Right atrium auricular region (tissue), 2 donors: Measurements from ENCODE around the gene MAP2K2. TPM values are rescaled to one million over a fixed set of nuclear protein-coding genes. Genes with fewer than 3 reads are reported as not detected.

Experiments
- DNase-seq: peaks from one replicate; pipeline ENCODE4 v3.0.0-alpha.2; 2019; ENCODE audit warnings: low spot score
- H3K27ac ChIP-seq, 2 donors: fragments of 200-600 bp; sonication (generic); 1 replicate in 1 of 2; 2 replicates in 1 of 2; pipeline ENCODE4 v1.5.1; 2016 to 2019
- H3K27me3 ChIP-seq, 2 donors: fragments of 200-600 bp; sonication (generic); one replicate each; pipeline versions ENCODE4 v1.5.1 to v1.6.0; 2017 to 2019
- H3K36me3 ChIP-seq: fragments of 200-600 bp; sonication (generic); one replicate; pipeline ENCODE4 v1.5.1; 2016
- H3K4me1 ChIP-seq, 2 donors: fragments of 200-600 bp; sonication (generic); one replicate each; pipeline versions ENCODE4 v1.5.1 to v1.6.0; 2017 to 2019
- H3K4me3 ChIP-seq, 2 donors: fragments of 200-600 bp; sonication (generic); 1 replicate in 1 of 2; 2 replicates in 1 of 2; pipeline ENCODE4 v1.5.1; 2017 to 2019; ENCODE audit warnings: mild to moderate bottlenecking in 1 of 2, moderate library complexity in 1 of 2
- H3K9me3 ChIP-seq, 2 donors: fragments of 200-600 bp; sonication (generic); one replicate each; pipeline ENCODE4 v1.5.1; 2019
- total RNA-seq, 2 donors: library from RNA; depleted of rRNA; stranded (reverse); fragments of >200 nt; gene quantifications; one replicate each; pipeline ENCODE4 v1.1.0, GENCODE V29; 2016
- TF ChIP-seq, protein P1 (sequence below), 2 donors: fragments of 200-600 bp; sonication (generic); IDR thresholded peaks; one replicate each; pipeline ENCODE4 v1.5.1; 2019; ENCODE audit warnings: antibody characterized with exemption in 2 of 2

MAP2K2 gene
- total RNA-seq, 2 donors from 2014 or later, result 82.2 to 97.4 TPM

DNA sequence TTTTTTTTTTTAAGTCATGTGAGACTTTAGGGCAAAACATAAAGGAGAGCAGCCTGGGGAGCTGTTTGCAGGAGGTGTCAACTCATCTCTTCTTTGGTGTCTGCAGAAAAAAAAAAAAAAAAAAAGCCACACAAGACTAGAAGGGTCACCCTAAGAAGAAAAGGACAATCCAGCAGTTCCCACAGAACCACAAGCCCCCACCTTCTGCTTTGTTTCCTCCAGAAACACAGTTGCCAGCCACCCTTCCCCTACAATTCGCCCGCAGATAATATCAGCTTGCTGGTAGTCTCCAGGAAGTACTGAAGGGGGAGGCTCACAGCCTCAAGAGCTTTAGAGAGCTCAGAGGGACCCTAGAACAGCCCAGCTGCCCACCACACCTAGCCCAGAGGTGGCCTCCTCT, 34.9 kb downstream of the MAP2K2 start:
- TF ChIP-seq, protein P1, sequence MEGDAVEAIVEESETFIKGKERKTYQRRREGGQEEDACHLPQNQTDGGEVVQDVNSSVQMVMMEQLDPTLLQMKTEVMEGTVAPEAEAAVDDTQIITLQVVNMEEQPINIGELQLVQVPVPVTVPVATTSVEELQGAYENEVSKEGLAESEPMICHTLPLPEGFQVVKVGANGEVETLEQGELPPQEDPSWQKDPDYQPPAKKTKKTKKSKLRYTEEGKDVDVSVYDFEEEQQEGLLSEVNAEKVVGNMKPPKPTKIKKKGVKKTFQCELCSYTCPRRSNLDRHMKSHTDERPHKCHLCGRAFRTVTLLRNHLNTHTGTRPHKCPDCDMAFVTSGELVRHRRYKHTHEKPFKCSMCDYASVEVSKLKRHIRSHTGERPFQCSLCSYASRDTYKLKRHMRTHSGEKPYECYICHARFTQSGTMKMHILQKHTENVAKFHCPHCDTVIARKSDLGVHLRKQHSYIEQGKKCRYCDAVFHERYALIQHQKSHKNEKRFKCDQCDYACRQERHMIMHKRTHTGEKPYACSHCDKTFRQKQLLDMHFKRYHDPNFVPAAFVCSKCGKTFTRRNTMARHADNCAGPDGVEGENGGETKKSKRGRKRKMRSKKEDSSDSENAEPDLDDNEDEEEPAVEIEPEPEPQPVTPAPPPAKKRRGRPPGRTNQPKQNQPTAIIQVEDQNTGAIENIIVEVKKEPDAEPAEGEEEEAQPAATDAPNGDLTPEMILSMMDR (IDR thresholded peaks at IDR 0.05), result no peak
- H3K27me3 ChIP-seq, result no peaks in the 10 kb centered on the region
- DNase-seq, result no peak
- H3K4me3 ChIP-seq, result peak overlapping the region in 1 of 2 donors; percentile 13
- H3K36me3 ChIP-seq, result peaks cover 26% of the 10 kb centered on the region
- H3K9me3 ChIP-seq, result no peaks in the 10 kb centered on the region
- peaks cover 0 to 4% of the 10 kb centered on the region in 2 donors for H3K4me1 ChIP-seq
- no peak overlapping the region for H3K27ac ChIP-seq

DNA sequence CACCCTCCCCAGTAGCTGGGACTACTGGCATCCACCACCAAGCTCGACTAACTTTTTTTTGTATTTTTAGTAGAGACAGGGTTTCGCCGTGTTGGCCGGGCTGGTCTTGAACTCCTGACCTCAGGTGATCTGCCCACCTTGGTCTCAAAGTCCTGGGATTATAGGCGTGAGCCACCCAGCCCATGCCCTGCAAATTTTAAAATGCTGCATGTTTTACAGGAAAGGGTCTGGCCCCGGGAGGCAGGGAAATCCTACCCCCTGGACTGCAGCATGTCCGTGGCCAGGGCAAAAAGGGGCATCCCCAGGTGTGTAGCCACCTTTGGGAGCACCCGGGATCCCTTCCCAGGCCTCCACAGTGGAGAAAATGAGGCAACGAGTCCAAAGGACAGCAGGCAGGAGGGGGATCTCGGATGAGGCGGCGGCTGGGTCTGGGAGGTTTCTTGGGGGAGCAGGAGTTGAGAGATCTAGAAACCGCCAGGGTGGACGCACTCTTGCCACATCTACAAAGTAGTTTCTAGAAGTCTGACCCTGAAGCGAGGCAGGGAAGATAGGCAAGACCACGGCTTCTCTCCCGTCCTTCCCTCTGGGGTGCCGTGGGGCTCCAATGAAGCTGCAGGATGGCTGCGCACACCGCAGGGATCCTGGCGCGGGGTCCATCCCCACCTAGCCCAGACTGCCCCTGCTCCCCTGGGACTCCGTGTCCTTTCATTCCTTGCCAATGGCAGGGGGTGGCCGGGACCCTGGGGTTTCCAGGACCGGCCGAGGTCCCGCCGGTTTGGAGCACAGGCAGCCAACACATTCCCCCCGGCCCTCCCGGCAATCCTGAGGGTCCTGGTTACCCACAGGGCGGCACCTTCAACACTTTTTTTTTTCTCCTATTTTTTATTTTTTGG, 35.9 kb downstream of the MAP2K2 start:
- no peak overlapping the region for H3K4me3 ChIP-seq
- peaks cover 0 to 10% of the 10 kb centered on the region in 2 donors for H3K4me1 ChIP-seq

DNA sequence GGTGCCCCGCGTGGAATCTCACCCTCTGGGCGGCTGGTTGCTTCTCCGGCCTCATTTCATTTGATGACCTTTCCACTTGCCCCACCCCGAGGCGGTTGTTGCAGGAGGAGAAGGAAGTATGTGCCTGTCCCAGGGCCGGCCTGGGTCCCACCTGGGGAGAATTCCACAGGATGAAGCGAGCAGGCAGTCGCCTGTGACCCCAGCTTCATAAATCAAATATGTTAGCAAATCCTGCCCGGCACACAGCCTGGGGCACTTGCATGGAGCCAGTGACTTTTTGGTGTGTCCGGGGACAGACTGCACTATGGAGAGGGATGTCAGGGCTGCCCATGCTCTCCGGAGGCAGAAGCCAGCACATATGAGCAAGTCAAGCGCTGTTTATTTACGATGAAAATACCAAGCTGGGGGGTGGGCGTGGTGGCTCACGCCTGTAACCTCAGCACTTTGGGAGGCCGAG, 37.5 kb downstream of the MAP2K2 start:
- Histone ChIP-seq H3K36me3 (peaks cover 14% of the 10 kb centered on the region), H3K4me3 (no peak overlapping the region), H3K9me3 (no peaks in the 10 kb centered on the region), H3K4me1 (peaks cover 0 to 10% of the 10 kb centered on the region in 2 donors), H3K27ac (no peak overlapping the region), H3K27me3 (no peaks in the 10 kb centered on the region)
- TF ChIP-seq, protein P1 (IDR thresholded peaks at IDR 0.05), result no peak
- no peak for DNase-seq

More for the DNA sequence above, 35.9 kb downstream of the MAP2K2 start:
- no peaks in the 10 kb centered on the region for H3K9me3 ChIP-seq
- H3K27ac ChIP-seq, result no peak overlapping the region
- TF ChIP-seq, protein P1 (IDR thresholded peaks at IDR 0.05), result no peak
- H3K36me3 ChIP-seq, result peaks cover 21% of the 10 kb centered on the region
- DNase-seq, result no peak
- H3K27me3 ChIP-seq, result no peaks in the 10 kb centered on the region

DNA sequence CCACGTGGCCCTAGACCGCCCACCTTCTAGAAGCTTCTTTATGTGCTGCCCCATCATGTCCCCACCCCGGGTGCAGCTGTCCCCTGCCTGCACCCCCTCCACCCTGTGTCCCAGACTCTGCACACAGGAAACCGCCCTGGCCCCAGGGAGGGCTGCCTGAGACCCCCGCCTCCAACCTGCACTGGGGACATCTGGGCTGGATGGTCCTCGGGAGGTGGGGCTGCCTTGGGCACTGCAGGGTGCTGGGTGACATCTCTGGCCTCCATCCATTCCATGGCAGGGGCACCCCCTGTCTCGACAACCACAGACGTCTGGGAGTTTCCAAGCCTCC, 39.4 kb downstream of the MAP2K2 start:
- peak overlapping the region in 1 of 2 donors; percentile 28 for H3K4me3 ChIP-seq
- TF ChIP-seq, protein P1 (IDR thresholded peaks at IDR 0.05), result no peak
- peaks cover 0 to 10% of the 10 kb centered on the region in 2 donors for H3K4me1 ChIP-seq
- H3K36me3 ChIP-seq, result peaks cover 2% of the 10 kb centered on the region
- H3K27ac ChIP-seq, result no peak overlapping the region
- no peaks in the 10 kb centered on the region for H3K27me3 ChIP-seq
- no peak for DNase-seq
- H3K9me3 ChIP-seq, result no peaks in the 10 kb centered on the region

DNA sequence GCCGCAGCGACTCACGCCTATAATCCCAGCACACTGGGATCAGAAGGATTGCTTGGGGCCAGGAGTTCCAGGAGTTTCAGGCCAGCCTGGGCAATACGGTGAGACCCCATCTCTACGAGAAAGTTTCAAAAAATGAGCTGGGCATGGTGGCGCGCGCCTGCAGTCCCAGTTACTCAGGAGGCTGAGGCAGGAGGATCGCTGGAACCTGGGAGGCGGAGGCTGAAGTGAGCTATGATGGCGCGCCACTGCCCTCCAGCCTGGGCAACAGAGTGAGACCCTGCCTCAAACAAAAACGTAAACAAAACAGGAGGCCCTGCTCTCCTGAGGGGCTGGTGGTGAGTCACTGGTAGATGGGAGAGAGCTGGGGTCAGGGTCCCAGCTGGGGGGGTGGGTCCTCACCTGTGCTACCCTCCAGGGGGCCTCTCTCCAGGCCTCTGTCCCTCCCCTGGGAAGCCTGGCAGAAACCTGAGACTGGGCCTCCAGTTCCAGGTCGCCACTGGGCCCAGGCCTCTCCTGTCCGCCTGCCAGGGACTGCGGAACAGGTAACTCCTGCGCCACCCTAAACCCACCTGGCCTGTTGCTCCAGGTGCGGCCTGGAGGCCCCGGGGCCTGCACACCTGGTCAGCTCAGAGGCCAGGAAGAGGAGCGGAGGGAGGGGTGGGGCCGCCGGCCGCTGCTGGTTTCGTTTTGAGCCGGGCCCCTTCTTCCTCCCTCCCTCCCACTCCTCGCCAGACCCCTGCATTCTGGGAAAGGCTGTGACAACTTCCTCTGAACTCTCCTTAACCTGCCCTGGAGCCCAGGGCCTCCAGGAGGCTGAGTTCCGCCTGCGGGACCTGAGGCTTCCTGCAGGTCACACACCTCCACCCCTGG, 40.0 kb downstream of the MAP2K2 start:
- Histone ChIP-seq H3K4me3 (peak overlapping the region in 1 of 2 donors; percentile 28), H3K27ac (no peak overlapping the region), H3K27me3 (no peaks in the 10 kb centered on the region), H3K9me3 (no peaks in the 10 kb centered on the region), H3K4me1 (peaks cover 0 to 10% of the 10 kb centered on the region in 2 donors), H3K36me3 (no peaks in the 10 kb centered on the region)
- no peak for DNase-seq
- TF ChIP-seq, protein P1 (IDR thresholded peaks at IDR 0.05), result no peak
